HL-60 (cell line): ENCODE measurements around the gene CACNA2D1.

Source experiments
- CTCF ChIP-seq: IDR thresholded peaks from one replicate; pipeline ENCODE4 v1.5.1; 2011; ENCODE audit warnings: low read length, control low read depth, inconsistent platforms; ENCODE audit not compliant: insufficient read depth
- GABPA ChIP-seq: IDR thresholded peaks from 2 replicates; pipeline ENCODE4 v1.6.1; 2012; ENCODE audit warnings: low read depth

- no peak for TF ChIP-seq CTCF
- TF ChIP-seq GABPA, result no peak
Measured at GRCh38 chr7:82019551-82020475, 423.8 kb downstream of the CACNA2D1 start.
